Stimulated activated naive CD8-positive, alpha-beta T cell treated with anti-CD3 and anti-CD28 coated beads, Interleukin-15, Interleukin-2, amounts not matched to agents 100 ng/mL and 50 ng/mL, for 24 hours (primary cell): Measurements from ENCODE around the gene ADCY2.

Source experiments
- H3K27ac Mint-ChIP-seq: one replicate; pipeline ENCODE4 v1.8.0; 2021; ENCODE audit warnings: mild to moderate bottlenecking, mixed read lengths
- H3K27me3 Mint-ChIP-seq: one replicate; pipeline ENCODE4 v1.8.0; 2021; ENCODE audit warnings: mixed read lengths
- H3K36me3 Mint-ChIP-seq: one replicate; pipeline ENCODE4 v1.8.0; 2021; ENCODE audit warnings: low read depth, mixed read lengths
- H3K4me1 Mint-ChIP-seq: one replicate; pipeline ENCODE4 v1.8.0; 2021; ENCODE audit warnings: low read depth, mixed read lengths
- H3K4me3 Mint-ChIP-seq: one replicate; pipeline ENCODE4 v1.8.0; 2021; ENCODE audit warnings: mild to moderate bottlenecking, mixed read lengths
- H3K9me3 Mint-ChIP-seq: one replicate; pipeline ENCODE4 v1.8.0; 2021; ENCODE audit warnings: mixed read lengths

Gene ADCY2

GRCh38 chr5:7749626-7750025 lies 353.7 kb downstream of the ADCY2 start:
- no peak overlapping the region for H3K4me3 Mint-ChIP-seq
- H3K36me3 Mint-ChIP-seq: no peaks in the 10 kb centered on the region
- no peaks in the 10 kb centered on the region for H3K9me3 Mint-ChIP-seq
- H3K27me3 Mint-ChIP-seq: peaks cover 6% of the 10 kb centered on the region
- H3K4me1 Mint-ChIP-seq: no peaks in the 10 kb centered on the region
- H3K27ac Mint-ChIP-seq: no peak overlapping the region

GRCh38 chr5:7751874-7752273 lies 355.9 kb downstream of the ADCY2 start:
- H3K4me1 Mint-ChIP-seq: no peaks in the 10 kb centered on the region
- H3K36me3 Mint-ChIP-seq: no peaks in the 10 kb centered on the region
- H3K27me3 Mint-ChIP-seq: peaks cover 16% of the 10 kb centered on the region
- no peak overlapping the region for H3K4me3 Mint-ChIP-seq
- H3K9me3 Mint-ChIP-seq: no peaks in the 10 kb centered on the region
- H3K27ac Mint-ChIP-seq: no peak overlapping the region

- H3K36me3 Mint-ChIP-seq: no peaks in the 10 kb centered on the region
- H3K9me3 Mint-ChIP-seq: no peaks in the 10 kb centered on the region
- no peaks in the 10 kb centered on the region for H3K4me1 Mint-ChIP-seq
- no peak overlapping the region for H3K27ac Mint-ChIP-seq
- H3K27me3 Mint-ChIP-seq: peaks cover 16% of the 10 kb centered on the region
- no peak overlapping the region for H3K4me3 Mint-ChIP-seq
Measured at GRCh38 chr5:7753181-7753580, 357.2 kb downstream of the ADCY2 start.

- no peaks in the 10 kb centered on the region for H3K9me3 Mint-ChIP-seq
- H3K27ac Mint-ChIP-seq: no peak overlapping the region
- no peak overlapping the region for H3K4me3 Mint-ChIP-seq
- H3K36me3 Mint-ChIP-seq: no peaks in the 10 kb centered on the region
- H3K4me1 Mint-ChIP-seq: no peaks in the 10 kb centered on the region
- peaks cover 16% of the 10 kb centered on the region for H3K27me3 Mint-ChIP-seq
Measured at GRCh38 chr5:7753596-7753995, 357.7 kb downstream of the ADCY2 start.

- no peak overlapping the region for H3K27ac Mint-ChIP-seq
- H3K27me3 Mint-ChIP-seq: peaks cover 16% of the 10 kb centered on the region
- no peaks in the 10 kb centered on the region for H3K4me1 Mint-ChIP-seq
- no peaks in the 10 kb centered on the region for H3K9me3 Mint-ChIP-seq
- no peaks in the 10 kb centered on the region for H3K36me3 Mint-ChIP-seq
- H3K4me3 Mint-ChIP-seq: no peak overlapping the region
Measured at GRCh38 chr5:7754490-7754889, 358.6 kb downstream of the ADCY2 start.

- H3K9me3 Mint-ChIP-seq: no peaks in the 10 kb centered on the region
- H3K27ac Mint-ChIP-seq: no peak overlapping the region
- no peaks in the 10 kb centered on the region for H3K36me3 Mint-ChIP-seq
- no peak overlapping the region for H3K4me3 Mint-ChIP-seq
- peaks cover 16% of the 10 kb centered on the region for H3K27me3 Mint-ChIP-seq
- H3K4me1 Mint-ChIP-seq: no peaks in the 10 kb centered on the region
Measured at GRCh38 chr5:7754997-7755596, 359.2 kb downstream of the ADCY2 start.

- H3K4me1 Mint-ChIP-seq: no peaks in the 10 kb centered on the region
- peaks cover 16% of the 10 kb centered on the region for H3K27me3 Mint-ChIP-seq
- no peaks in the 10 kb centered on the region for H3K9me3 Mint-ChIP-seq
- H3K27ac Mint-ChIP-seq: no peak overlapping the region
- H3K4me3 Mint-ChIP-seq: no peak overlapping the region
- H3K36me3 Mint-ChIP-seq: no peaks in the 10 kb centered on the region
Measured at GRCh38 chr5:7755958-7756357, 360.0 kb downstream of the ADCY2 start.

GRCh38 chr5:7756453-7756852 lies 360.5 kb downstream of the ADCY2 start:
- H3K4me3 Mint-ChIP-seq: no peak overlapping the region
- H3K4me1 Mint-ChIP-seq: no peaks in the 10 kb centered on the region
- H3K36me3 Mint-ChIP-seq: no peaks in the 10 kb centered on the region
- H3K9me3 Mint-ChIP-seq: no peaks in the 10 kb centered on the region
- H3K27ac Mint-ChIP-seq: no peak overlapping the region
- H3K27me3 Mint-ChIP-seq: peaks cover 17% of the 10 kb centered on the region

GRCh38 chr5:7759257-7759871 lies 363.4 kb downstream of the ADCY2 start:
- H3K36me3 Mint-ChIP-seq: no peaks in the 10 kb centered on the region
- no peak overlapping the region for H3K27ac Mint-ChIP-seq
- H3K4me1 Mint-ChIP-seq: no peaks in the 10 kb centered on the region
- H3K27me3 Mint-ChIP-seq: peaks cover 21% of the 10 kb centered on the region
- no peak overlapping the region for H3K4me3 Mint-ChIP-seq
- H3K9me3 Mint-ChIP-seq: no peaks in the 10 kb centered on the region

GRCh38 chr5:7759951-7760580 lies 364.1 kb downstream of the ADCY2 start:
- Mint-ChIP-seq H3K27ac (no peak overlapping the region), H3K36me3 (no peaks in the 10 kb centered on the region), H3K4me3 (no peak overlapping the region), H3K9me3 (no peaks in the 10 kb centered on the region), H3K4me1 (no peaks in the 10 kb centered on the region), H3K27me3 (peaks cover 24% of the 10 kb centered on the region)

GRCh38 chr5:7762267-7762666 lies 366.3 kb downstream of the ADCY2 start:
- no peak overlapping the region for H3K27ac Mint-ChIP-seq
- no peak overlapping the region for H3K4me3 Mint-ChIP-seq
- no peaks in the 10 kb centered on the region for H3K9me3 Mint-ChIP-seq
- no peaks in the 10 kb centered on the region for H3K36me3 Mint-ChIP-seq
- H3K4me1 Mint-ChIP-seq: no peaks in the 10 kb centered on the region
- H3K27me3 Mint-ChIP-seq: peaks cover 26% of the 10 kb centered on the region

- Mint-ChIP-seq H3K27ac (no peak overlapping the region), H3K4me3 (no peak overlapping the region), H3K4me1 (no peaks in the 10 kb centered on the region), H3K36me3 (no peaks in the 10 kb centered on the region), H3K27me3 (peaks cover 26% of the 10 kb centered on the region), H3K9me3 (no peaks in the 10 kb centered on the region)
Measured at GRCh38 chr5:7763621-7764072, 367.7 kb downstream of the ADCY2 start.

- Mint-ChIP-seq H3K27ac (no peak overlapping the region), H3K9me3 (no peaks in the 10 kb centered on the region), H3K36me3 (no peaks in the 10 kb centered on the region), H3K27me3 (peaks cover 26% of the 10 kb centered on the region), H3K4me3 (no peak overlapping the region), H3K4me1 (no peaks in the 10 kb centered on the region)
Measured at GRCh38 chr5:7764452-7764851, 368.5 kb downstream of the ADCY2 start.

- Mint-ChIP-seq H3K27ac (no peak overlapping the region), H3K4me3 (no peak overlapping the region), H3K4me1 (no peaks in the 10 kb centered on the region), H3K27me3 (peaks cover 24% of the 10 kb centered on the region), H3K9me3 (no peaks in the 10 kb centered on the region), H3K36me3 (no peaks in the 10 kb centered on the region)
Measured at GRCh38 chr5:7770436-7770835, 374.5 kb downstream of the ADCY2 start.

- Mint-ChIP-seq H3K27me3 (peaks cover 25% of the 10 kb centered on the region), H3K4me3 (no peak overlapping the region), H3K4me1 (no peaks in the 10 kb centered on the region)
Measured at GRCh38 chr5:7772141-7772540, 376.2 kb downstream of the ADCY2 start.

More at GRCh38 chr5:7772141-7772540, 376.2 kb downstream of the ADCY2 start:
- peaks cover 3% of the 10 kb centered on the region for H3K9me3 Mint-ChIP-seq
- no peak overlapping the region for H3K27ac Mint-ChIP-seq
- no peaks in the 10 kb centered on the region for H3K36me3 Mint-ChIP-seq
